Femur (tissue), 1 donor: ENCODE measurements around the gene PPP1R13B.
"Not testable (repeated sequence)": the region's sequence is repeated elsewhere in the genome, so short reads cannot be mapped to it uniquely, and the experiment has no call there.

Experiments
- DNase-seq: peaks from one replicate; pipeline ENCODE4 v3.0.0-alpha.2; 2017

PPP1R13B gene

GRCh38 chr14:103830511-103831270 lies 16.7 kb downstream of the PPP1R13B start:
- DNase-seq = no peak

DNA sequence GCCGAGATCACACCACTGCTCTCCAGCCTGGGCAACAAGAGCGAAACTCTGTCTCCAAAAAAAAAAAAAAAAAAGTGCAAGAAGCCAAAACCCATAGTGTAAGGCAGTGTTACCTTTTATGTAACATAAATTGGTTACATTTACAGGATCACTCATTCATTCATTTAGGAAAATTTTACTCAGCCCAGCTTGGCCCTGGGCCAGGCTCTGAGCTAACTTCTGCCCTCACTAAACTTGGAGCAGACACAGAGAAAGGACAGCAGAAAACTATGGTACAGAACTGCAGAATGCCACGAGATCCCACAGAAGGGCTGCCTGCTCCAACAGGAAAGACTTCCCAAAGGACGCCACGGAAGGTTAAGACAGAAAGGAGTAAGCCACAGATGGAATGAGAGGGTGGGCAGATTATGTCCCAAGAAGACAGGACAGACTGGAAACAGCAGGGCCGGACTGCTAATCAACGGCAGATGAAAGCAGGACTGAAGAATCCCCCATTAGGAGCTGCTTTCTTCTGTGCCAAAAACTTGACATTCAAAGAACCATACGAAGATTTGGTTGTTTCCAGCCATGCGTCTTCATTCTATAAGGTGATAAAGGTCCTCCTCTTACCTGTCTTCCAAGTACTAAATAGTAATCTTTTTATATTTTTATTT lies 18.9 kb downstream of the PPP1R13B start:
- DNase-seq = peak; percentile 49

DNA sequence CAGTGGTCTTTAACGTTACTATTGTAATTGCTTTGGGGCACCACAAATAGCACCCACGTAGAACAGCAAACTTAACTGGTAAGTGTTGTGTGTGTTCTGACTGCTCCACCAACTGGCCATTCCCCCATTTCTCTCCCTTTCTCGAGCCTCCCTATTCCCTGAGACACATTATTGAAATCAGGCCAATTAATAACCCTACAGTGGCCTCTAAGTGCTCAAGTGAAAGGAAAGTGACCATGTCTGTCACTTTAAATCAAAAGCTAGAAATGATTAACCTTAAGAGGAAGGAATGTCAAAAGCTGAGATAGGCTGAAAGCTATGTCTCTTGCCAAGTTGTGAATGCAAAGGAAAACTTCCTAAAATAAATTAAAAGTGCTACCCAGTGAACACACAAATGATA lies 22.3 kb downstream of the PPP1R13B start:
- DNase-seq = no peak

DNA sequence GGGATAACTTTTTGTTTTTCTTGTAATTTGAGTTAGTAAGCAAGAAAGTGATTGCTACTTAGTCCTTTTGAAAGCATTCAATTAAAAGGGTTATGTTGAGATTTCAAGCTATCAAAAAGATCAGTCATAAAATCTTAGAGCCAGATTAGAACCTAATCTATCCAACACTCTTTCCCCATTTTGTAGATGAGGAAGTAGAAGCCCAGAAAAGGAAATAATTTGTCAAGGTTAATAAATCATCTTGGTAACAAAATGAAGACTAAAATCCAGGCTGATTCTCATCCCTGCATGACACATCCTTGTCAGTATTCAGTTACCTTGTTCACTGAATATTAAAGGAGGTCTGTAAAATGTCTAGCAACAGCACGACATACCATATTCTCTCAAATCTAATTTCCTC lies 26.5 kb downstream of the PPP1R13B start:
- DNase-seq = no peak

- no peak for DNase-seq
Measured at GRCh38 chr14:103820382-103820781, 27.0 kb downstream of the PPP1R13B start.

GRCh38 chr14:103819503-103820307 lies 27.7 kb downstream of the PPP1R13B start:
- peak; percentile 46 for DNase-seq

DNA sequence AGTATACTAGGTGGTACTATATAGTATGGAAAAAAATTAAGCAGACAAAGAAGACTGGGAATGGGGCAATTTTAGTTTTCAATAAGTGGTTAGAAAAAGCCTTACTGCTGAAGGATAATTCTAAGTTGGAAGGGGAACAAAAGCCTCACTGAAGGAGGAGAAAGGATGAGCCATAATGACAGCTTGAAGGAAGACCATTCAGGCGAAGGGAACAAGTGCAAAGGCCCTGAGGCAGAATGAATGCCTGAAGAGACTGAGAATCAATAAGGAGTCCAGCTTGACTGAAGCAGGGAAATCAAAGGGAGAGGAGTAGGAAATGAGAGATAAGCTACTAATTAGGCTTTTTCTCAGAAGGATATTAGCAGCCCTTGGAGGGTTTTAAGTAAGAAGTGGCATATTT lies 28.5 kb downstream of the PPP1R13B start:
- no peak for DNase-seq

GRCh38 chr14:103818422-103818821 lies 29.0 kb downstream of the PPP1R13B start:
- no peak for DNase-seq

DNA sequence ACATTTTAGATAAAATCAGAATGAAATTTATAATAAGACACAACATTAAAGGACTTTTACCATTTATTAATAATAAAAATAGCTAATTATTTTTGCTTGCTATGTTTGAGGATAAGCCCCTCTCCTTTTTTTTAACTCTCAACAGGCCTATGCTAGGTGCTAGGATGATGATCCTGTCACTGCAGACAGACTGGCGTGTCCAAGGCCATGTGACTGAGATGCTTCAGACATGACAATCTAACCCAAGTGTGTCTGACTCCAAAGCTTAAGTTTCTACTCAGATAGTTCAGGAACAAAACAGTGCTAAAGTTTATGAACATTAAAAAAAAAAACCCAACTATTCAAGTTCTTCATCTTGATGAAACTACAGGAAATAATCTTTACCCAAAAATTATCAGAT lies 29.8 kb downstream of the PPP1R13B start:
- no peak for DNase-seq

DNA sequence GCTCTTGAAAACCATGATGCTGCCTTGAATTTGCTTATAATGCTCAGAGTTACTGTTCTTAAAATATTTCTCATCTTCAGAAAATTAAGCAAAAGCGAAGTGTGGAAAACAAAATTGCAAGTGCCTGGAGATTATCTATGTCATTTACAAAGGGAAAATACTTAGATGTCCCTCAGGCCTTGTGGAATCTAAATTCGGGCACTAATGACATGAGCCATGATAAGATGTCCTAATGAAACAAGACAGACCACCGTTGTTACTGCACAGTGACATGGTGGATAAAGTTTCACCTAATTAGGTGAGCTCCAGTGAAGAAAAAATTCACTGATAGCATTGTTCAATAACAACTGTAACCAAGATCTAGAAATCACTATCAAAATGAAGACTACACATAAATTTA lies 30.4 kb downstream of the PPP1R13B start:
- no peak for DNase-seq

- no peak for DNase-seq
Measured at GRCh38 chr14:103815253-103815652, 32.1 kb downstream of the PPP1R13B start.

GRCh38 chr14:103811189-103811588 lies 36.2 kb downstream of the PPP1R13B start:
- no peak for DNase-seq

GRCh38 chr14:103808403-103809001 lies 38.9 kb downstream of the PPP1R13B start:
- peak; percentile 77 for DNase-seq

GRCh38 chr14:103806805-103807204 lies 40.6 kb downstream of the PPP1R13B start:
- no peak for DNase-seq

DNA sequence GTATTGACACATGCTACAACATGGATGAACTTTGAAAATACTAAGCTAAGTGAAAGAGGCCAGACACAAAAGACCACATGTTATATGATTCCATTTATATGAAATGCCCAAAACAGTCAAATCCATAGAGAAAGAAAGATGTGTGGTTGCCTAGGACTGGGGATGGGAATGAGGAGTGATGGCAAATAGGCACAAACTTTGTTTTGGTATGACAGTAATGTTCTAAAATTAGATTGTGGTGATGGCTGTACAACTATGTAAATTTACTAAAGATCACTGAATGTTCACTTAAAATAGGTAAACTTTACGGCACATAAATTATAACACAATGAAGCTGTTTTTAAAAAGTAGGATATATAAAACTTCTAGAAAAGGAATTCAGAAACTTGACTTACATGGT lies 41.7 kb downstream of the PPP1R13B start:
- DNase-seq = no peak

- no peak for DNase-seq
Measured at GRCh38 chr14:103803661-103804060, 43.7 kb downstream of the PPP1R13B start.

DNA sequence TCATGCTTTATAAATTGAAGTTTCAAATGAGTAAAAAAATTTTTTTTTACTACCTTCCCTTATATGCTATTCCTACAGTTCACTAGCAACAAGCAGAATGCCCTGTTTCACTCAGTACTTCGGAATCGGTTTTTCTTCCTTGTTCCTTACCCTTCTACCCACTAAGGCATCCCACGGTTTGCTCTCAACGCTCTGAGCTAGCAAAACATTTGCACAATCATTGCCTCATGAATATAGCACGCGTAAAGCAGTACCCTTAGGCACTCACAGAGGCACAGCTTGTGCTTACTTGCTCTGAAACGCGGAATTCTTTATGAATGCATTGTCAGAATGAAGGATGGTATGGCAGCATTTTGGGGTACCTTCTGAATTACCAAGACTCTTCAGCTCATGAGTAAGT lies 45.0 kb downstream of the PPP1R13B start:
- no peak for DNase-seq

DNA sequence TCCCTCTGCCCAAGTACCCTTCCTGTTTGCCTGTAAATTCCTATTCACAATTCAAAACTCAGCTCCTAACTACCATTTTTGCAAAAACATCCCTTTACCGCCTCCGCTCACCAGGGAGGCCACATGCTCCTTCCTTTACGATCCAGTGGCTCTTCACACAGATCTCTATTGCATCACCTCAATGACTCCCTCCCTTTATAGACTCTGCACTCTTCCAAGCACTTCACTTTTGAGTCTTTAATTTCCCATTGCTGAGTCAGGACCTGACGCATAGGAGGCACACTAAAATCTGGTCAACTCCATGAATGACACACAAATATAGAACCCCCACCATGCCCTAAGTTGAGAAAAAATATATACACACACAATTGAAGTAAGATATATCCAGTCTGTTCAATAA lies 45.9 kb downstream of the PPP1R13B start:
- DNase-seq = no peak

GRCh38 chr14:103793192-103793591 lies 54.2 kb downstream of the PPP1R13B start:
- not testable (repeated sequence) for DNase-seq

DNA sequence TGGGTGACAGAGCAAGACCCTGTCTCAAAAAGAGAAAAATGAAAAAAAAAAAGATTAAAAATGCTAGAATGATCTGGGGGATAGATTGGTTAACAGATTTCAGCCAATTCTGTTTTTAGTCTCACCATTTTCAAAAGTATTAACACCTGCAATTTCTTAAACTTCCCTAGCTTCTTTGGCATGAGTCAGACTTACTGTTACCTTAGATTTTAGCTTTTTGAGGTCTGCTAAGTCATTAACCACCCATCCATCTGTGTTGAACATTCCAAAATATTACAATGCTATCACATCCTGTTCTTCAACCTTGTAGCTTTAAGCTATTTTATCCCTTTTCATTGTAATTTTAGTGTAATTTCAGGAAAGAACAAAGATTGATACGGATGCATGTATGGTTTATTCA lies 59.3 kb downstream of the PPP1R13B start:
- no peak for DNase-seq

- no peak for DNase-seq
Measured at GRCh38 chr14:103782376-103782775, 65.0 kb downstream of the PPP1R13B start.

GRCh38 chr14:103776319-103776718 lies 71.1 kb downstream of the PPP1R13B start:
- not testable (repeated sequence) for DNase-seq

GRCh38 chr14:103775506-103775905 lies 71.9 kb downstream of the PPP1R13B start:
- DNase-seq = no peak
